HepG2 (cell line): ENCODE data around the gene CSF3R. TPM values are rescaled to one million over a fixed set of nuclear protein-coding genes. Genes with fewer than 3 reads are reported as not detected.

Source experiments
- ATAC-seq: fragments of 200-7000 bp; cut with Tn5 transposase; 3 replicates; pipeline ENCODE4 v1.9.1; 2020; ENCODE audit warnings: mild to moderate bottlenecking, moderate library complexity
- BruUV-seq: library from RNA; stranded (reverse); fragments of 400-500 nt; replicated peaks from 2 replicates; lab custom pipeline; 2021; lab: Mats Ljungman, UMichigan
- CTCF ChIA-PET: fragments of 300-600 bp; formaldehyde crosslinking; extraction: SDS; loops from one replicate; lab custom pipeline; 2021; ENCODE audit warnings: low total read pairs, inconsistent platforms, low intra/inter-chr PET ratio; lab: Yijun Ruan, JAX
- POLR2A ChIA-PET: fragments of 350-600 bp; sonication (Branson Sonifier 250); formaldehyde crosslinking; loops from one replicate; lab custom pipeline; 2020; ENCODE audit warnings: antibody characterized with exemption, inconsistent platforms; lab: Yijun Ruan, JAX
- DNase-seq: peaks from one replicate; pipeline ENCODE4 v3.0.0-alpha.2; 2015; ENCODE audit warnings: low spot score
- FAIRE-seq: peaks from 3 replicates; lab custom pipeline; 2011; peaks lifted over from hg19 to GRCh38; lab: Jason Lieb, UNC
- H2AFZ ChIP-seq: one replicate; pipeline ENCODE4 v1.6.1; 2011; ENCODE audit warnings: low read length, inconsistent platforms
- H3K27ac ChIP-seq: fragments of 300-600 bp; 3 replicates; pipeline ENCODE4 v1.8.0; 2011; ENCODE audit warnings: mixed run types, mild to moderate bottlenecking, mixed read lengths, low read length, inconsistent platforms; ENCODE audit not compliant: insufficient read depth; ENCODE audit errors: extremely low read length
- H3K27me3 ChIP-seq, 2 experiments: fragments of 200-600 bp in 1 of 2; 2 replicates in 1 of 2; 3 replicates in 1 of 2; pipeline versions ENCODE4 v1.6.0 to v1.8.0; 2011; ENCODE audit warnings: low read length in 2 of 2, mild to moderate bottlenecking in 2 of 2, moderate library complexity in 2 of 2, inconsistent platforms in 1 of 2; ENCODE audit not compliant: insufficient read depth in 2 of 2, control insufficient read depth in 1 of 2
- H3K36me3 ChIP-seq, 2 experiments: fragments of 200-600 bp in 1 of 2; replicated peaks in 1 of 2; 2 replicates in 1 of 2; 3 replicates in 1 of 2; pipeline versions ENCODE4 v1.5.1 to v1.8.0; 2011; ENCODE audit warnings: low read length in 2 of 2, inconsistent platforms in 1 of 2; ENCODE audit not compliant: insufficient read depth in 2 of 2, control insufficient read depth in 1 of 2
- H3K4me1 ChIP-seq: 2 replicates; pipeline ENCODE4 v1.5.1; 2012; ENCODE audit warnings: low read length, inconsistent platforms; ENCODE audit not compliant: insufficient read depth
- H3K4me2 ChIP-seq: 2 replicates; pipeline ENCODE4 v1.6.0; 2011; ENCODE audit warnings: low read depth, low read length, inconsistent platforms
- H3K4me3 ChIP-seq, 3 experiments: fragments of 200-600 bp in 1 of 3; sonication (generic), shearing (Covaris generic) in 1 of 3; replicated peaks in 1 of 3; 2 replicates each; pipeline ENCODE4 v1.5.1; 2011 to 2016; ENCODE audit warnings: low read length in 3 of 3, inconsistent platforms in 2 of 3, low read depth in 2 of 3, mild to moderate bottlenecking in 2 of 3, control low read depth in 1 of 3, mixed read lengths in 1 of 3; ENCODE audit not compliant: insufficient read depth in 1 of 3
- H3K79me2 ChIP-seq: one replicate; pipeline ENCODE4 v1.6.1; 2011; ENCODE audit warnings: low read length, inconsistent platforms; ENCODE audit not compliant: insufficient read depth
- H3K9ac ChIP-seq: 2 replicates; pipeline ENCODE4 v1.6.0; 2011; ENCODE audit warnings: mild to moderate bottlenecking, low read depth, low read length, inconsistent platforms; ENCODE audit not compliant: insufficient read depth
- H3K9me3 ChIP-seq: 2 replicates; pipeline ENCODE4 v1.5.1; 2012; ENCODE audit warnings: mild to moderate bottlenecking, low read length
- H4K20me1 ChIP-seq: 2 replicates; pipeline ENCODE4 v1.6.0; 2011; ENCODE audit warnings: inconsistent platforms, mild to moderate bottlenecking, low read length, moderate library complexity; ENCODE audit not compliant: insufficient read depth
- ATF7 ChIP-seq, 2 experiments: fragments of 450-650 bp in 1 of 2; sonication (generic) in 1 of 2; formaldehyde crosslinking in 1 of 2; IDR thresholded peaks; 2 replicates each; pipeline versions ENCODE4 v1.4.0 to v1.6.1; 2016 to 2020; ENCODE audit warnings: antibody characterized with exemption in 1 of 2, mild to moderate bottlenecking in 1 of 2, missing genetic modification reagents in 1 of 2
- CCAR2 ChIP-seq: fragments of 200-400 bp; formaldehyde crosslinking; optimal IDR thresholded peaks from 2 replicates; pipeline ENCODE3; 2018; ENCODE audit warnings: low read depth, mild to moderate bottlenecking, low read length, moderate library complexity
- FOSL2 ChIP-seq: sonication (generic); formaldehyde crosslinking; IDR thresholded peaks from 2 replicates; pipeline ENCODE4 v1.4.0; 2020; ENCODE audit warnings: missing genetic modification reagents
- GZF1 ChIP-seq: sonication (generic); formaldehyde crosslinking; IDR thresholded peaks from 2 replicates; pipeline ENCODE4 v1.5.1; 2020; ENCODE audit warnings: mild to moderate bottlenecking, missing genetic modification reagents
- KMT2B ChIP-seq: IDR thresholded peaks from 2 replicates; pipeline ENCODE4 v1.6.1; 2016; ENCODE audit warnings: missing genetic modification reagents, missing compliant biosample characterization
- YEATS2 ChIP-seq: sonication (generic); formaldehyde crosslinking; IDR thresholded peaks from 2 replicates; pipeline ENCODE4 v1.4.0; 2020; ENCODE audit warnings: missing genetic modification reagents, borderline replicate concordance
- ZNF136 ChIP-seq: sonication (generic); formaldehyde crosslinking; IDR thresholded peaks from 2 replicates; pipeline ENCODE4 v1.8.1; 2022; ENCODE audit warnings: low read depth, mild to moderate bottlenecking, moderate library complexity, missing genetic modification reagents
- WGBS: methylation state at CpG from one replicate; pipeline ENCODE4 v1.1.6; 2017; ENCODE audit warnings: low lambda C conversion rate; 5-methylcytosine and 5-hydroxymethylcytosine counted together
- in situ Hi-C: cut with HindIII; loops from 2 replicates; pipeline ENCODE4 v1.10.0; 2017; ENCODE audit warnings: low pct_unique_long_range_greater_than_20kb; ENCODE audit not compliant: extremely low pct_ligation_motif_present
- intact Hi-C: fragments of 100-400 bp; cut with micrococcal nuclease; formaldehyde crosslinking; loops from one replicate; pipeline ENCODE4 v1.10.0; 2022; ENCODE audit not compliant: unreplicated experiment
- polyA plus RNA-seq, 8 experiments: library from polyadenylated mRNA; depleted of rRNA in 3 of 8; stranded (reverse) in 7 of 8; unstranded in 1 of 8; fragments of >200 nt; fragmentation: Illumina TruSeq in 4 of 8; extraction: Trizol in 4 of 8; gene quantifications; 2 replicates each; pipeline versions ENCODE4 v1.2.1 to v1.2.3, GENCODE V29; 2011 to 2016; ENCODE audit warnings: low read depth in 4 of 8, missing spikeins in 1 of 8, mixed read lengths in 1 of 8; ENCODE audit not compliant: insufficient read depth in 1 of 8
- total RNA-seq, 5 experiments: library from RNA; depleted of rRNA; stranded (reverse); fragments of >200 nt; fragmentation: Illumina TruSeq; extraction: Trizol; gene quantifications; 2 replicates each; pipeline ENCODE4 v1.2.3, GENCODE V29; 2016; ENCODE audit warnings: low read depth in 1 of 5

CSF3R gene
- total and polyA plus RNA-seq, 2 of the 13 experiments (the other 11 are each of a cell fraction or from before 2014, with no cell fraction given) = 11.9 to 28.8 TPM

GRCh38 chr1:36438715-36439114, 44.0 kb downstream of the CSF3R start:
- POLR2A ChIA-PET = no interaction called here
- FAIRE-seq (no peak), ATAC-seq (no peak), DNase-seq (no peak)
- Histone ChIP-seq H3K27me3 (no peaks in the 10 kb centered on the region), H3K79me2 (no peaks in the 10 kb centered on the region), H3K9ac (no peak overlapping the region), H3K4me3 (no peak overlapping the region), H2AFZ (no peak overlapping the region), H3K9me3 (no peaks in the 10 kb centered on the region), H3K4me2 (no peak overlapping the region), H3K4me1 (peaks cover 13% of the 10 kb centered on the region), H4K20me1 (no peaks in the 10 kb centered on the region), H3K36me3 (no peaks in the 10 kb centered on the region), H3K27ac (no peak overlapping the region)
- CTCF ChIA-PET = no interaction called here
- TF ChIP-seq GZF1 (no peak), KMT2B (CRISPR knock-in tag) (no peak), YEATS2 (CRISPR knock-in tag) (no peak), CCAR2 (no peak), ATF7 (IDR thresholded peaks at IDR 0.05) (peak; percentile 54), ATF7 (CRISPR knock-in tag; IDR thresholded peaks at IDR 0.05) (no peak)
- WGBS = 73% methylated on average over 4 of the region's 4 CpGs
- BruUV-seq = no TSS peak
- intact Hi-C loops (no loop called here), in situ Hi-C loops (no loop called here)

GRCh38 chr1:36436821-36437220, 45.9 kb downstream of the CSF3R start:
- DNase-seq = peak; percentile 18
- H3K9me3 ChIP-seq = no peaks in the 10 kb centered on the region
- H3K9ac ChIP-seq = no peak overlapping the region
- POLR2A ChIA-PET = no interaction called here
- no peaks in the 10 kb centered on the region for H4K20me1 ChIP-seq
- TF ChIP-seq FOSL2 (CRISPR knock-in tag) = peak; percentile 21; the same call in 1 of the 2 replicates
- TF ChIP-seq ZNF136 = no peak
- no peak for FAIRE-seq
- in situ Hi-C loops (no loop called here), intact Hi-C loops (no loop called here)
- peaks cover 13% of the 10 kb centered on the region for H3K4me1 ChIP-seq
- no peak overlapping the region for H3K27ac ChIP-seq
- H3K79me2 ChIP-seq = no peaks in the 10 kb centered on the region
- CTCF ChIA-PET = no interaction called here
- BruUV-seq = no TSS peak
- H3K4me3 ChIP-seq = no peak overlapping the region
- WGBS = 33% methylated on average over 1 of the region's 1 CpG
- no peak overlapping the region for H2AFZ ChIP-seq
- no peaks in the 10 kb centered on the region for H3K27me3 ChIP-seq
- H3K4me2 ChIP-seq = no peak overlapping the region
- no peaks in the 10 kb centered on the region for H3K36me3 ChIP-seq
- no peak; the same call in 2 of the 3 replicates for ATAC-seq
